HG02943 (cell line): ENCODE data around the gene PODXL2.
"Not testable (repeated sequence)": the region's sequence is repeated elsewhere in the genome, so short reads cannot be mapped to it uniquely, and the experiment has no call there.

Source experiments
- ATAC-seq: cut with Tn5 transposase; IDR thresholded peaks from one replicate; pipeline ENCODE4 v1.9.1; 2021; ENCODE audit warnings: mild to moderate bottlenecking, low read depth, moderate library complexity; ENCODE audit not compliant: unreplicated experiment

Gene PODXL2

GRCh38 chr3:127652246-127652995 lies 23.4 kb downstream of the PODXL2 start:
- ATAC-seq, result no peak

- ATAC-seq, result no peak
Observed at GRCh38 chr3:127654374-127654773, 25.4 kb downstream of the PODXL2 start.

GRCh38 chr3:127654993-127655392 lies 26.0 kb downstream of the PODXL2 start:
- not testable (repeated sequence) for ATAC-seq

GRCh38 chr3:127655641-127656040 lies 26.7 kb downstream of the PODXL2 start:
- no peak for ATAC-seq

GRCh38 chr3:127656906-127657305 lies 27.9 kb downstream of the PODXL2 start:
- ATAC-seq, result no peak

GRCh38 chr3:127658234-127658633 lies 29.2 kb downstream of the PODXL2 start:
- ATAC-seq, result no peak

GRCh38 chr3:127660621-127661251 lies 31.8 kb downstream of the PODXL2 start:
- no peak for ATAC-seq

- no peak for ATAC-seq
Observed at GRCh38 chr3:127661600-127661999, 32.6 kb downstream of the PODXL2 start.

GRCh38 chr3:127662001-127662469 lies 33.0 kb downstream of the PODXL2 start:
- no peak for ATAC-seq

GRCh38 chr3:127663151-127663550 lies 34.2 kb downstream of the PODXL2 start:
- ATAC-seq, result no peak

GRCh38 chr3:127665165-127665564 lies 36.2 kb downstream of the PODXL2 start:
- ATAC-seq, result no peak

GRCh38 chr3:127665586-127665985 lies 36.6 kb downstream of the PODXL2 start:
- no peak for ATAC-seq

- ATAC-seq, result no peak
Observed at GRCh38 chr3:127666676-127667075, 37.7 kb downstream of the PODXL2 start.

- no peak for ATAC-seq
Observed at GRCh38 chr3:127667119-127667681, 38.2 kb downstream of the PODXL2 start.

- ATAC-seq, result no peak
Observed at GRCh38 chr3:127668906-127669305, 39.9 kb downstream of the PODXL2 start.

GRCh38 chr3:127669541-127670228 lies 40.7 kb downstream of the PODXL2 start:
- ATAC-seq, result no peak

GRCh38 chr3:127670229-127670559 lies 41.2 kb downstream of the PODXL2 start:
- ATAC-seq, result no peak

- ATAC-seq, result no peak
Observed at GRCh38 chr3:127670761-127671522, 42.0 kb downstream of the PODXL2 start.

GRCh38 chr3:127671523-127672428 lies 42.8 kb downstream of the PODXL2 start:
- no peak for ATAC-seq
